ENCODE results near the gene RAE1. TPM values are rescaled to one million over a fixed set of nuclear protein-coding genes. Genes with fewer than 3 reads are reported as not detected.
A peak's percentile ranks its signal among the peaks of the same experiment; 100 is the strongest.

RAE1 gene
- total and polyA plus RNA-seq, 2 donors (not counting 3 experiments of a cell fraction or from before 2014, with no cell fraction given), result 34.1 to 55.8 TPM

DNA sequence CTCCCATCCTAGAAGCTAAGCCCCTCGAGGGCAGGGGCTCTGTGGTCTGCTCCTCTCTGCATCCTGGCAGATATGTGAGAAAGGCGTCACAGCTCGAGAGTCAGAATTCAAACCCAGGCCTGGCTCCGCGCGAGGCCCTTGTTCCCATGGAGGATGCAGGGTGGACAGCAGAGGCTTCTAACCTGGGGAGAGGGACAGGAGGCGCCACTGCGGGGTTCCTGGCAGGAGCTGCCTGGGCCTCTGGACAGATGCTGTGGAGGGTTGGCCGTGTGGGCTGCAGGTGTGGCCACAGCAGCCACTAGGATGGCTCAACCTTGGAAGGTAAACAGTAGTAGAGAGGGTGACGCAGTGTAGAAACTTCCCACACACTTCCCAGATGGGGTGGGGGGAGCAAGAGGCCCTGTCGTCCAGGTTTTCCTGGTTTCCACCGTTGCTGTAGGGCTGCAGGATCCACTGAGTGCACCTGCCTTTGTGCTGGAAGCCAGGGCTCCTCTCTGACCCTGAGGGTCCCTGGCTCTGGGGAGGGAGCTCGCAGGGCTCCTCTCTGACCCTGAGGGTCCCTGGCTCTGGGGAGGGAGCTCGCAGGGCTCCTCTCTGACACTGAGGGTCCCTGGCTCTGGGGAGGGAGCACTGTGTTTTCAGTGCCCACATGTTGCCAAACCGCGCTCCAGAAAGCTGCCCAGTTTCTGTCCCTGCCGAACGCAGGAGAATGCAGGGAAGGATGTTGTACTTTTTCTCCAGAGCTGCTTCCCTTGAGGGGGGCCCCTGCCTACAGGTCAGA is 54.4 kb downstream of the RAE1 start:
- no peak overlapping the region for H3K27ac ChIP-seq (ENCODE audit: insufficient read depth, low read depth, low read length)
- H3K4me1 ChIP-seq (ENCODE audit: control insufficient read depth, extremely low read depth, insufficient read depth, low read length), result no peaks in the 10 kb centered on the region
- H3K36me3 ChIP-seq (ENCODE audit: control insufficient read depth in 2 of 2, extremely low read depth in 1 of 2, insufficient read depth in 2 of 2, low read length in 2 of 2), result peaks cover 0 to 25% of the 10 kb centered on the region in 2 experiments
- dilution Hi-C loops (cut with MboI; ENCODE audit: extremely low pct_ligation_motif_present, low sequenced_read_pairs) (no loop called here), intact Hi-C loops (cut with micrococcal nuclease) (no loop called here)
- H3K9me3 ChIP-seq (replicated peaks; ENCODE audit: control insufficient read depth, insufficient read depth, low read length), result no peaks in the 10 kb centered on the region
- H3K27me3 ChIP-seq (ENCODE audit: control insufficient read depth in 2 of 2, insufficient read depth in 2 of 2, low read length in 2 of 2), result no peaks in the 10 kb centered on the region
- ChIA-PET CTCF (interaction anchor here (1.4 kb wide), 1 partner anchor 14 kb away, joined by 3 read pairs; the partner anchor contains the start of gene RBM38), POLR2A (no interaction called here)
- H3K9ac ChIP-seq (replicated peaks; ENCODE audit: extremely low read depth, insufficient read depth, low read length), result no peak overlapping the region
- DNase-seq (ENCODE audit: low read depth, low spot score) (no peak), FAIRE-seq (no peak)
- H4K20me1 ChIP-seq (replicated peaks; ENCODE audit: control insufficient read depth, extremely low read depth, insufficient read depth, low read length), result no peaks in the 10 kb centered on the region
- TF ChIP-seq MYC (IDR thresholded peaks at IDR 0.05; ENCODE audit: low read depth, low read length) (no peak), EZH2 (IDR thresholded peaks at IDR 0.05; ENCODE audit: borderline replicate concordance, low read depth, low read length, severe bottlenecking) (no peak), POLR2A (IDR thresholded peaks at IDR 0.05; ENCODE audit: low read depth, low read length) (no peak), JUN (IDR thresholded peaks at IDR 0.05; ENCODE audit: borderline replicate concordance, insufficient read depth, insufficient read length, low read depth) (no peak), POLR2AphosphoS5 (IDR thresholded peaks at IDR 0.05; ENCODE audit: insufficient read depth, low read depth, low read length) (no peak)
- no peak overlapping the region for H3K4me3 ChIP-seq (replicated peaks in 1 of 3; ENCODE audit: insufficient read depth in 1 of 3, low read depth in 1 of 3, low read length in 3 of 3)
- H2AFZ ChIP-seq (ENCODE audit: low read depth, low read length), result no peak overlapping the region
- H3K9me1 ChIP-seq (replicated peaks; ENCODE audit: control insufficient read depth, extremely low read depth, insufficient read depth, low read length), result no peaks in the 10 kb centered on the region
- no peaks in the 10 kb centered on the region for H3K79me2 ChIP-seq (ENCODE audit: control insufficient read depth, insufficient read depth, low read length)
- BruUV-seq (replicated peaks), result no TSS peak
- H3K4me2 ChIP-seq (ENCODE audit: insufficient read depth, low read length), result no peak overlapping the region

DNA sequence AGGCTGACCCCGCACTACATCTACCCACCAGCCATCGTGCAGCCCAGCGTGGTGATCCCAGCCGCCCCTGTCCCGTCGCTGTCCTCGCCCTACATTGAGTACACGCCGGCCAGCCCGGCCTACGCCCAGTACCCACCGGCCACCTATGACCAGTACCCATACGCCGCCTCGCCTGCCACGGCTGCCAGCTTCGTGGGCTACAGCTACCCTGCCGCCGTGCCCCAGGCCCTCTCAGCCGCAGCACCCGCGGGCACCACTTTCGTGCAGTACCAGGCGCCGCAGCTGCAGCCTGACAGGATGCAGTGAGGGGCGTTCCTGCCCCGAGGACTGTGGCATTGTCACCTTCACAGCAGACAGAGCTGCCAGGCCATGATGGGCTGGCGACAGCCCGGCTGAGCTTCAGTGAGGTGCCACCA is 56.5 kb downstream of the RAE1 start:
- Histone ChIP-seq H3K4me2 (ENCODE audit: insufficient read depth, low read length) (no peak overlapping the region), H3K9me1 (replicated peaks; ENCODE audit: control insufficient read depth, extremely low read depth, insufficient read depth, low read length) (no peaks in the 10 kb centered on the region), H3K9me3 (replicated peaks; ENCODE audit: control insufficient read depth, insufficient read depth, low read length) (no peaks in the 10 kb centered on the region), H3K27me3 (ENCODE audit: control insufficient read depth in 2 of 2, insufficient read depth in 2 of 2, low read length in 2 of 2) (no peaks in the 10 kb centered on the region), H3K79me2 (ENCODE audit: control insufficient read depth, insufficient read depth, low read length) (no peaks in the 10 kb centered on the region), H3K4me1 (ENCODE audit: control insufficient read depth, extremely low read depth, insufficient read depth, low read length) (no peaks in the 10 kb centered on the region), H3K4me3 (replicated peaks in 1 of 3; ENCODE audit: insufficient read depth in 1 of 3, low read depth in 1 of 3, low read length in 3 of 3) (no peak overlapping the region), H3K36me3 (ENCODE audit: control insufficient read depth in 2 of 2, extremely low read depth in 1 of 2, insufficient read depth in 2 of 2, low read length in 2 of 2) (peaks cover 0 to 22% of the 10 kb centered on the region in 2 experiments), H3K9ac (replicated peaks; ENCODE audit: extremely low read depth, insufficient read depth, low read length) (no peak overlapping the region), H3K27ac (ENCODE audit: insufficient read depth, low read depth, low read length) (no peak overlapping the region), H4K20me1 (replicated peaks; ENCODE audit: control insufficient read depth, extremely low read depth, insufficient read depth, low read length) (no peaks in the 10 kb centered on the region), H2AFZ (ENCODE audit: low read depth, low read length) (no peak overlapping the region)
- TSS peak; percentile 26 for BruUV-seq (replicated peaks)
- TF ChIP-seq, protein P1, sequence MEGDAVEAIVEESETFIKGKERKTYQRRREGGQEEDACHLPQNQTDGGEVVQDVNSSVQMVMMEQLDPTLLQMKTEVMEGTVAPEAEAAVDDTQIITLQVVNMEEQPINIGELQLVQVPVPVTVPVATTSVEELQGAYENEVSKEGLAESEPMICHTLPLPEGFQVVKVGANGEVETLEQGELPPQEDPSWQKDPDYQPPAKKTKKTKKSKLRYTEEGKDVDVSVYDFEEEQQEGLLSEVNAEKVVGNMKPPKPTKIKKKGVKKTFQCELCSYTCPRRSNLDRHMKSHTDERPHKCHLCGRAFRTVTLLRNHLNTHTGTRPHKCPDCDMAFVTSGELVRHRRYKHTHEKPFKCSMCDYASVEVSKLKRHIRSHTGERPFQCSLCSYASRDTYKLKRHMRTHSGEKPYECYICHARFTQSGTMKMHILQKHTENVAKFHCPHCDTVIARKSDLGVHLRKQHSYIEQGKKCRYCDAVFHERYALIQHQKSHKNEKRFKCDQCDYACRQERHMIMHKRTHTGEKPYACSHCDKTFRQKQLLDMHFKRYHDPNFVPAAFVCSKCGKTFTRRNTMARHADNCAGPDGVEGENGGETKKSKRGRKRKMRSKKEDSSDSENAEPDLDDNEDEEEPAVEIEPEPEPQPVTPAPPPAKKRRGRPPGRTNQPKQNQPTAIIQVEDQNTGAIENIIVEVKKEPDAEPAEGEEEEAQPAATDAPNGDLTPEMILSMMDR (IDR thresholded peaks at IDR 0.05; ENCODE audit: extremely low read depth in 1 of 2, insufficient read depth in 1 of 2, low read depth in 1 of 2, low read length in 2 of 2), result no peak
- TF ChIP-seq FOS (IDR thresholded peaks at IDR 0.05; ENCODE audit: borderline replicate concordance, insufficient read depth, low read length) (no peak), MYC (IDR thresholded peaks at IDR 0.05; ENCODE audit: low read depth, low read length) (no peak), JUN (IDR thresholded peaks at IDR 0.05; ENCODE audit: borderline replicate concordance, insufficient read depth, insufficient read length, low read depth) (no peak), GATA2 (IDR thresholded peaks at IDR 0.05; ENCODE audit: insufficient read depth, insufficient read length, low read depth, low read length) (no peak), POLR2AphosphoS5 (IDR thresholded peaks at IDR 0.05; ENCODE audit: insufficient read depth, low read depth, low read length) (no peak), POLR2A (IDR thresholded peaks at IDR 0.05; ENCODE audit: low read depth, low read length) (no peak), EZH2 (IDR thresholded peaks at IDR 0.05; ENCODE audit: borderline replicate concordance, low read depth, low read length, severe bottlenecking) (no peak)
- TF ChIP-seq, protein P2, sequence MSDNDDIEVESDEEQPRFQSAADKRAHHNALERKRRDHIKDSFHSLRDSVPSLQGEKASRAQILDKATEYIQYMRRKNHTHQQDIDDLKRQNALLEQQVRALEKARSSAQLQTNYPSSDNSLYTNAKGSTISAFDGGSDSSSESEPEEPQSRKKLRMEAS (IDR thresholded peaks at IDR 0.05; ENCODE audit: insufficient read depth, insufficient read length), result no peak
- CTCF ChIA-PET, result no interaction called here
- FAIRE-seq, result no peak
- dilution Hi-C loops (cut with MboI; ENCODE audit: extremely low pct_ligation_motif_present, low sequenced_read_pairs) (no loop called here), intact Hi-C loops (cut with micrococcal nuclease) (no loop called here)
- POLR2A ChIA-PET, result no interaction called here
- DNase-seq (ENCODE audit: low read depth, low spot score), result no peak
